Right renal cortex interstitium (tissue), 3 donors: ENCODE measurements around the gene ATF6B. TPM values are rescaled to one million over a fixed set of nuclear protein-coding genes. Genes with fewer than 3 reads are reported as not detected.
A peak's percentile ranks its signal among the peaks of the same experiment; 100 is the strongest.
"Not testable (repeated sequence)": the region's sequence is repeated elsewhere in the genome, so short reads cannot be mapped to it uniquely, and the experiment has no call there.

Experiments
- DNase-seq, 3 donors: peaks; one replicate each; pipeline ENCODE4 v3.0.0-alpha.2; 2013; ENCODE audit warnings: low read depth in 3 of 3, low spot score in 2 of 3
- polyA plus RNA-seq, 3 donors: library from polyadenylated mRNA; unstranded; fragments of 120-200 nt; gene quantifications; one replicate each; pipeline ENCODE4 v1.2.1, GENCODE V29; 2013; ENCODE audit not compliant: insufficient read length in 3 of 3

ATF6B gene
- polyA plus RNA-seq, 3 donors = 83.2 to 94.0 (median 84.1) TPM

DNA sequence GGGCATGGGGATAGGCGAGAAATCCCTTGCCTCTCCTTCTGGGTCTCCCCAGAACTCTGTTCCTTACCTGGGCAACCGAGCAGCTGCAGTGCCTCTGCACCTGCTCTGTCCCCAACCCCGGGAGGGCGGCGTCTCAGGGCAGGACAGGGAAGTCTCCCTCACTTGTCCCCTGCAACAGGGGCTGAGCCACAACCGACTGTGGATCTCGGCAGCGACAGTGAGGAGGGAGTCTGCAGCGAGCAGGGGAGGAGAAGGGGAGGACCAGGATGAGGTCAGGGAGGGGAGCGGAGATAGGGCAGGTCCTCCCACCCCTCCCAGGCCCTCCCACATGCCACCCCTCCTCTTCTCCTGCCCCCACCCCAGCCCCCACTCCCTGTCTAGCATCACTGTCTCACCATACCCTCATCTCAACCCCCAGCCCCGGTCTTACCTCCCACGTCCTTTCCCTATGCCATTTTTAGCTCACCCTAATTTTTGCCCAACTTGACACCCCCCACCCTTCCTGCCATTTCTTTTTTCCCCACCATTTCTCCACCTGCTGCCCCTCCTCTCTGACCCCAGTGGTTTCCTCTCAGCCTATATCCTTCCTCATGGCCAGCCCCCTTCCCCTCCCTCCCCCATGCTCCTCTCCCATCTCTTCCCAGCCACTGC is 18.8 kb downstream of the ATF6B start, which contains the start of gene TNXB:
TSS of gene TNXB (minus strand) at position 225 of the 651 bp plus-strand sequence. CDS start 11,140 bp downstream, outside the sequence.
- no peak for DNase-seq

DNA sequence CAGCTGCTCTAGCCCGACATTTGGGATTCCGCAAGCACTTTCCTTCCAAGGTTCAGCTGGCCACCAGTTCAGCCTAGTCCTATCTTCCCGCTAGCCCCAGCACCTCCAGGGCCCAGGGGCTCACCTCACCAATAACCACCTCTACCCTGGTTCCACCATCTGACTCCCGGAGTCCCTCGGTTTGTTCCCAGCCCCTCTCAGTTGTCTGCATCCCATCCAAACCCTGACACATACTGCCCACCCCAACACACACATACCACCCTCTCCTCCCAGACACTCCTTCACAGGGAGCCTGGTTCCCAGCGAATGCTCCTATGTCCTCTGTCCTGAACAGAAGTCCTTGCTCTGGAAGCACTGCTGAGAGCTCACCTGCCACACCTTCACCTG is 19.3 kb downstream of the ATF6B start:
- no peak for DNase-seq

DNA sequence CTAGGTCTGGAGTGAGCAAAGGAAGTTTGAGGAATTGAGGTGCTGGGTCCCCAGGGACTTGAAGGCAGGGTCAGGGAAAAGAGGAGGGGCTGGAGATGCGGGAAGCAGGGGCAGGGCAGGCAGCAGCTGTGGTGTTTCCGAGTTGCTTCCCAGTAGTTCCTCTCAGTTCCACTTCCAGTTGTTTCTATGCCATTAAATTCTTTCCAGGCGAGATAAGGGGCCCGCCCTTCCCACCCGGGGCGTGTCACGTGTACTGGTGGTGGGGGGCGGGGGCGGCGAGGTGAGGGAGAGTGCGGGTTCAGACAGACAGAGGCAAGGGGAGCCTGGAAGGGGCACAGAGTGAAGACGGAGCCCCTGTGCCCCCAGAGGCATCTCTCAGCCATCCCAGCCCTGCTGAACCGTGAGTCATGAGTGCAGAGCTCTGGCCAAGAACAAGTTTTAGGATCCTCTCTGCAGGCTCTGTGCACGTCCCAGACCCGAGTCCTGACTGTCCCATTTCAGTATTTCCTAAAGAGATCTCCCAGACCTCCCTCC is 19.9 kb downstream of the ATF6B start:
- no peak for DNase-seq

DNA sequence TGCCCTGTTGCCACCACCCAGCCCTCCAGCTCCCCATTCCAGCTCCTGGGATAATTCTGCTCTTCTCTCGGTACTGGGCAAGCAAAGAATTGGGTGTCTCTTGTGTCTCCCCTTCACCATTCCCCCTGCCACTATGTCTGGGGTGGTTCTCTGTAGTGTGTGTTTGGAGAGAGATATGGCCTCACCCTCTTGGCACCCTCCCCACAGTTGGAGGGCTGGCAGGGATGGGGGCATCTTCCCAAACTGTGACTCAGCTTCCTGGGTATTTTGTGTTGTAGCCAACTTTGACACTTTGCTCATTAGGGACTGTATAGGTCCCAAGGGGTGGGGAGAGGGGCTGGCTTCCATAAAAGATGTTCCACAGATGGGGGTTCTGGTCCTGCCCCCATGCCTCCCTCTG is 20.6 kb downstream of the ATF6B start:
- DNase-seq = no peak

DNA sequence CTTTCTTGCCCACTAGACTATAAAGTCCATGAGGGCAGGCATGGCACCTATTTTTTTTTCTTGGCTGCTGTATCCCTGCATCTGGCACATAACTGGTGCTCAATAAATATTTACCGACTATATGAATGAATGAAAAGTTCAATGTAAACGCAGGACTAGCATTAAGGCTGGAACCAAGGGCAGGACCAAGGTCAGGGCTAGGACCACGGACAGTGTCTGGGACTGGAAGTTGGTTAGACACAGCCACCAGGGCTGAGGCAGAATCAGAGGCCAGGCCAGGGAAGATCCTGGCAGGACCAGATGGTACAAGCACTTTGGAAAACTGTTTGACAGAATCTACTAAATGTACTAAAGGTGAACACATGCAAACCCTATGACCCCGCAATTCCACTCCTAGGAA is 22.6 kb downstream of the ATF6B start:
- no peak for DNase-seq

DNA sequence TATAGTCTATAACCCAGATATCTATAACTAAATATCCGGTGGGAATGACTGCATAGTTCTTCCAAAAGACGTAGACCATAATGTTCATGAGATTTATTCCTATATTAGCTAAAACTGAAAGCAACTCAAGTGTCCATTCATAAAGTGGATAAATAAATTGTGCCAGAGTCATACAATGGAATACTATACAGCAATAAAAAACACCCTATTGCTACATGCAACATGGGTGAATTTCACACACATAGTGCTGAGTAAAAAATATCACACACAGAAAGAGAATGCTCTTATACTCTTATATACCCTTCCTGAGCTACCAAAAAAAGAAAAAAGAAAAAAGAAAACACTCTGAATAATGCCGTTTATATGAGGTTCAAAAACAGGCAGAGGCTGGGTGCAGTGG is 25.8 kb downstream of the ATF6B start:
- no peak for DNase-seq

DNA sequence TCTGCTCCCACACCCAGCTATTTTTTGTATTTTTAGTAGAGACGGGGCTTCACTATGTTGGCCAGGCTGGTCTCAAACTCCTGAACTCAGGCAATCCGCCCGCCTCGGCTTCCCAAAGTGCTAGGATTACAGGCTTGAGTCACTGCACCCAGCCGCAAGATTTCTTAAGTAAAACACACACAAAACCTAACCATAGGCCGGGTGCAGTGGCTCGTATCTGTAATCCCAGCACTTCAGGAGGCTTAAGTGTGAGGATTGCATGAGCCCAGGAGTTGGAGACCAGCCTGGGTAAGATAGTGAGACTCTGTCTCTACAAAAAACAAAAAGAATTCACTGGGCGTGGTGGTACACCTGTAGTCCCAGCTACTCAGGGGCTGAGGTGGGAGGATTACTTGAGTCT is 27.8 kb downstream of the ATF6B start:
- not testable (repeated sequence) for DNase-seq

DNA sequence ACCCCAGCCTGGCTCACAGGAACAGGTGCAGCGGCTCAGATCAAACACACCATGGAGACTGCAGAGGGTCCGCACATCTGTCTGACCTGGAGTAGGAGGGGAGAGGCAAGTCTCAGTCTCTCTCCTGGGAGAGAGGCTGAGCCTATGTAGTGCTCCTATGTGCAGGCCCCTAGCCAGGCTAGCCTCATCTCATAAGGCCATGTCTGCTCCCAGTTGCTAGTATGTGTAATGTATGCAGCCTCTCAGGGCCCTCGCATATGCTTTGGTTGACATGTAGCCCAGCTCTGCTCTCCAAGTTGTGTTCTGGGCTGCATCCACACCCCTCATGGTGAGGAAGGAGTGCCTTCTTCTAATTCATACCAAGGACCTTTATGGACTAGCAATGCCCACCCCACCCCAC is 30.7 kb downstream of the ATF6B start:
- DNase-seq = no peak

DNA sequence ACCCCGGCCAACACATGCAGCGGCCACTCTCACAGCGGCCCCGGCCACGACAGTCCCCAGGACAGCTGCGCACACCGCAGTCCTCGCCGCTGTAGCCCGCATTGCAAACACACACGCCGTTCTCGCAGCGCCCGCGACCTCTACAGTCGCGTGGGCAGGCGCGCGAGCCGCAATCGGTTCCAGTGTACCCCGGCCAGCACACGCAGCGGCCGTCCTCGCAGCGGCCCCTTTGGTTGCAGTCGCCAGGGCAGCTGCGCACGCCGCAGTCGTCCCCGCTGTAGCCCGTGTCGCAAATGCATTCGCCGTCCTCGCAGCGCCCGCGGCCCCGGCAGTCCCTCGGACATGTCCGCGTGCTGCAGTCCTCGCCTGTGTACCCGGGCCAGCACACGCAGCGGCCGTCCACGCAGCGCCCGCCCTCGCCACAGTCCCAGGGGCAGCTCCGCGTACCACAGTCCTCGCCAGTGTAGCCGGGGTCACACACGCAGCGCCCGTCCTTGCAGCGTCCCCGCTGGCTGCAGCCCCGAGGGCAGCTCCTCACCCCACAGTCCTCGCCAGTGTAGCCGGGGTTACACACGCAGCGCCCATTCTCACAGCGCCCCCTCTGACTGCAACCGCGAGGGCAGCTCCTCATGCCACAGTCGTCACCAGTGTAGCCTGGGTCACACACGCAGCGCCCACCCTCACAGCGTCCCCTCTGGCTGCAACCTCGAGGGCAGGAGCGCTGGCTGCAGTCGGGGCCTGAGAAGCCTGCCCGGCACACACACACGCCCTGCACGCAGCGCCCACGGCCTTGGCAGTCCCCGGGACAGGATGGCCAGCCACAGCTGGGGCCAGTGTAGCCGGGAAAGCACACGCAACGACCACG is 31.4 kb downstream of the ATF6B start:
- no peak for DNase-seq

DNA sequence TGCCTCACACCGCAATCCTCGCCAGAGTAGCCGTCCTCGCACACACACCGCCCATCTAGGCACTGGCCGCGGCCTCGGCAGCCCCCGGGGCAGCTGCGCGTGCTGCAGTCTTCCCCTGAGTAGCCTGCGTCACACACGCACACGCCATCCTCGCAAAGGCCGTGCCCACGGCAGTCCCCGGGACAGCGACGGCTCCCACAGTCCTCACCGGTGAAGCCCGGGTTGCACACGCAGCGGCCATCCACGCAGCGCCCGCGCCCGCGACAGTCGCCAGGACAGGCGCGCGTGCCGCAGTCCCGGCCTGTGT is 32.0 kb downstream of the ATF6B start:
- DNase-seq = no peak

DNA sequence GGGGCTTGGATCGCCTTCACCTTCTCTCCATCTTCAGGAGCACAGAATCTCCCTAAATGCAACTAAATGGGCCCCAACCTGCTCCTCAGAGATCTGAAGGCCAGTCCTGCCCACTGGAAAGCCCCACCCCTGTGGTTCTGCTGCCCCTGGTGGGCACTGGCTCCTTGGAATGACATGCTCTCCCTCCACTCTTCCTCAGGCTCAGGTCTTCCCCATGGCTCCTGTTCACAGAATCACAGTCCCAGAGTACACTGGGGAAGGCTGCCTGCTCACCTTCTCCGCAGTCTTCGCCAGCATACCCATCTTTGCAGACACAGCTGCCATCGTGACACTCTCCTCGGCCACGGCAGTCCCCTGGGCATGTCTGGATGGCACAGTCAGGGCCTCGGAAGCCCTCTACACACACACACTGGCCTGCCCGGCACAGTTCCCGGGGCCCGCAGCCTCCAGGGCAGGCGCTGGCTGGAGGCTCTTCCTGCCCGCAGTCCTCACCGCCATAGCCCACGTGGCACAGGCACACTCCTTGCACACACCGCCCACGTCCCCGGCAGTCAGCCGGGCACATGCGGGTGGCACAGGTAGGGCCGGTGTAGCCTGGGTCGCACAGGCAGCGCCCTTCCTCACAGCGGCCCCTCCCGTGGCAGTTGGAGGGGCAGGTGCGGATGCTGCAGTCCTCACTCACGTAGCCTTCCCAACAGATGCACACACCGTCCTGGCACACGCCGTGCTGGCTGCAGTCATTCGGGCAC is 32.5 kb downstream of the ATF6B start:
- DNase-seq = no peak

DNA sequence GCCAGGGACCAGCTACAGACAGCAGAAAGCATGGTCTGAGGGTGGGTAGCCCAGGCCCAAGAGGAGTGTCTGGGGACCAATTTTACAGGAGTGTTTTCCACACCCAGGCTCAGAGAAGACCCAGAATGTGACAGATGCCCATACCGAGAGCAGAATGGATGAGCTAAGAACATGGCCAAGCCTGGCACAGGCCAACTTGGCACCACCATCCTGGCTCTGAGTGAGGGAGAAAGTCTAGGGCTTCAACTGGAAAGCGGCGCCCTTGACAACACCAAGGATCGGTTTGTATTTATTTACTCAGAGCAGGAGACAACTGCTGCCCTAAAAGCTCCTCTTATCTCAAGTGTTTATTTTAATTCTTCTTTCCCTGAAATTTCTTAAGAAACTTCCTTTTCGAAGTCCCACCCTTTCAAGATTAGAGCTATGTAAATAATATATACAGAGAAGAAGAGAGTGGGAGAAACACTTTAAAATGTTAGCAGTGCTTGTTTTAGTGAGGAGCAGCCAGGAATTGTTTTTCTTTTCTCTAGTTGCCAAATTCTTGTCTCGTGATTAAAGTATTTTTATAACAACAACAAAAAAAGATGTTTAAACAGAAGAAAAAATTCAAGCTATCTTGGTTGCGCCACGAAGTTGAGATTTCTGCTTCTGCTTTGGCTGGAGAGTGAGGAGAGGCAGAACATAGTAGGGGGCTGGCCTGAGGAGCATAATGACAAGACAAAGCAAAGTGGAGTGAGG is 35.1 kb downstream of the ATF6B start:
- DNase-seq = no peak

DNA sequence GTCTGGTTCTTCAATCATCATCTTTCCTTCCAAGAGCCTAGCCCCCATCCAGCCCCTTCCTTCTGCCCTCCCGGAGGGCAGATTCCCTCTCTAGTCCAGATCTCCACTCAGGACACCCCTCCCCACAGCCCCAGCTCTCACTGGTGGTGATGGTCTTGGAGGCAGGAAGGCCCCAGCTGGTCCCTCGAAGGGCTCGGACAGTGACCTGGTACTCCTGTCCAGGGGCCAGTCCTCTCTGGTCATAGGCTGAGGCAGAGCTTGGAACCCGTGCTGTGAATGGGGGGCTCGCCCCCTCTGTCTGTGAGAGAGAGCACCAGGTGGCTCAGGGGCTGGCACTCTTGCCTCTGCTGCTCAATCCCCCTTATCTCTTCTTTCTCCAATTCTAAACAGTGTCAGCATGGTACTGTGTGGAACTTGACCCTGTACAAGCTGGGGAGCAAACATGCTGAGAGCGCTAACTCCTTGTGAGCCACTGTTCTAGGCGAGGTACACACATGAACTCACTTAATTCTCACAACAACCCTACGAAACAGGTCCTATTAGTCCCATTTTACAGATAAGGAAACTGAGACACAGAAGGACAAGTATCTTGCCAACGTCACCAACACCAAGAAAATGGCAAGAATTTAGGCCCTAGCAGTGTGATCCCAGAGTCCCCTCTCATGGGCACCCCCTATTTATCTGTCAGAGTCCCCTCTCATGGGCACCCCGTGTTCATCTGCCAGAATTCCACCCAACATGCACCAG is 38.8 kb downstream of the ATF6B start:
- no peak for DNase-seq

DNA sequence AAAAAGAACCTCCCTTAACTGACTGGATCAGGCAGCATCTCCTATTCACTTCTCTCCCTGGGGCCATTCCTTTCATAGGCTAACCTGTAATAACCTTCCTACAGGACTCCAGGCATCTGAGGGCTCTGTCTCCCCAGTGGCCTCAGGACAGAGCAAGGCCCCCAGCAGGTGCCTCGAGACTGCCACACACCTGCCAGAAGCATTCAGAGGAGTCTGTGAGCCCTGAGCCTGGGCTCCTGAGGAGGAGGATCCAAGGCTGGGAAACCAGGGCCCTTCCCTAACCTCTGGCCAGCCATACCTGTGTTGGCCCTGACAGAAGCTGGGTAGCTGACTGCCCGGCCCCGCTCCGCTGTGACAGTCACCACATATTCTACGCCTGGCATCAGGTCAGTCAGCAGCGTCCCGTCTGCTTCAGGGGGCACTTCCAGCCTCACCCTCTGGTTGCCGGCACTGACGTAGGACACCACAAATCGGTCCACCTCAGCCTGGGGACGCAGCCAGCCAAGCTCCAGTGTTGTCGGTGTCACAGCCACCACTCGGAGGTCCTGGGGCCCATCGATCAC is 39.5 kb downstream of the ATF6B start:
- DNase-seq = no peak

DNA sequence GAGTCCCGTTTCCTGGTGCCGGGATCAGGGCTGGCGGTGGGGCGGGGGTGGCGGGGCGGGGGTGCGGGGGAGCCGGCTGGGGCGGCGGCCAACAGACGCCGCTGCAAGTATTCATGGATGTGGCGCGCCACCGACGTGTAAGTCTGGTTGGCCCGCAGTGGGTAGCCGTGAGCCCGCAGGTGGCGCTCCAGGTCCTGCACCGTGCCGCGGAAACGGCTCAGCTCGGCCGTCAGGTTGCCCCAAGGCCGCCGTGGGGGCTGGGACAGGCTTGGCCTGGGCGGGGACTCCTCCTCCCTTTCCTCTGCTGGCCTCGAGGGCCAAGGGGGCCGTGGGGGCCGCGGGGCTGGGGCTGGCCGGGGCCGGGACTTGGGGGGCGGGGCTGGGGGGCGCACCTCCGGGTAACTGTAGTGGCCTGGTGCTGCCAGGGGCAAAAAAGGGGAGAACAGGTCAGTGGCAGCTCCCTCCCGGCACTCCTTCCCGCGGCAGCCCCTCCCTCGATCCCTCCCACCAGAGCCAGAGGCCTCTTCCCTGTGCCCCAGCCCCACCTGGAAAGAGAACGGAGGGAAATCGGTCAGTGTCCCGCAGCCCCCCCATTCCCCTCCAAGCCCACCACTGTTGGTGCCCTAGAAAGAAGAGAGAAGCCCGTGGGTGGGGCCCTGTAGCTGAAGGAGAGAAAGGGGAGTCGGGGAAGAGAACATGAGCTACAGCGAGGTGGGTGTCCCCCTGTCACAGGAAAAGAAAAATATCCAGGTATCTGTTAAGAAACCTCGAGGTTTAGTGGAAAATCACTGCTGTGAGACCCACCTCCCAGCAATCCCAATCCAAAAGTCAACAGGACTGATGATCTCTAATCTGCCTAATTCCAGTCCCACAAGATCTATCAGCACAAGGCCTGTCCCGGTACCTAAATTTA is 40.2 kb downstream of the ATF6B start:
- peak in 1 of 3 donors; percentile 41 for DNase-seq

DNA sequence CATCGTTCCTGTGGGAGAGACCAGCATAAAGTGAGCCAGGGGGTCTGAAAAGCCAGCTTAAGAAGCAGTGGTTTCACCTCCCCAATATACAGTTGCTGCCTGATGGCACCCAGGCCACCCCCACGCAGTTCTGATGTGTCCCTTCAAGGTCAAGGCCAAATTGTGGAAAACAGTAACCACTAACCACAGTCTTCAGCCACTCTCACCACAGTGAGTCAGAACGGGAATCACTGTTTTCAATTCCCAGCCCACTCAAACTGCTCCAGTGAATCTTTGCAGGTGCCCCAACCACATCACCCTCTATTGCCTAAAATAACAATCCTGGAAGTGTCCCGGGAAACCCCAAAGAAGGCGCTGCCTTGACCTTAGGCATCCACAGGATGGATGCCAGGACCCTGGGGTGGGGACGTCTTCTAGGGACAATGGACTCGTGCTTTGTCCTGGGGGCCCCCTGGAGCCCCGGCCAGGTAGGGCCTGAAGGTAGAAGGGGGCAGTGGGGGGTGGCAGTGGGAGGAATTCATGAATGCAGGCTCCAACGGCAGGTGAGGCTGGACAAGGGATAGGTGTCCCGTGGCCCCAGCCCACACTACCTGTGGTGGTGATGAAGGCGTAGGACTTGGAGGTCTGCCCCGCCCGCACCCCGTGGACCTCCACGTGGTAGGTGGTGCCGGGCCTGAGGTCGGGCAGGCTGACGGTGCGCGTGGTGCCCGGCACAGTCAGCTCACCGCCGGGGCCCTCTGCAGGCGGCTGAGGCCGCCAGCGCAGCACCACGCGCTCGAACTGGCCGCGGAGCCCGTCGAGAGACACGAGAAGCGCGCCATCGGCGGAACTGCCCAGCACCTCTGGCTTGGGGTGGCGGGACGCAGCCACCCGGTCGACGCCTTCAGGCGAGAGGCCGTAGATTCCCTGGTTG is 41.1 kb downstream of the ATF6B start:
- DNase-seq = no peak

DNA sequence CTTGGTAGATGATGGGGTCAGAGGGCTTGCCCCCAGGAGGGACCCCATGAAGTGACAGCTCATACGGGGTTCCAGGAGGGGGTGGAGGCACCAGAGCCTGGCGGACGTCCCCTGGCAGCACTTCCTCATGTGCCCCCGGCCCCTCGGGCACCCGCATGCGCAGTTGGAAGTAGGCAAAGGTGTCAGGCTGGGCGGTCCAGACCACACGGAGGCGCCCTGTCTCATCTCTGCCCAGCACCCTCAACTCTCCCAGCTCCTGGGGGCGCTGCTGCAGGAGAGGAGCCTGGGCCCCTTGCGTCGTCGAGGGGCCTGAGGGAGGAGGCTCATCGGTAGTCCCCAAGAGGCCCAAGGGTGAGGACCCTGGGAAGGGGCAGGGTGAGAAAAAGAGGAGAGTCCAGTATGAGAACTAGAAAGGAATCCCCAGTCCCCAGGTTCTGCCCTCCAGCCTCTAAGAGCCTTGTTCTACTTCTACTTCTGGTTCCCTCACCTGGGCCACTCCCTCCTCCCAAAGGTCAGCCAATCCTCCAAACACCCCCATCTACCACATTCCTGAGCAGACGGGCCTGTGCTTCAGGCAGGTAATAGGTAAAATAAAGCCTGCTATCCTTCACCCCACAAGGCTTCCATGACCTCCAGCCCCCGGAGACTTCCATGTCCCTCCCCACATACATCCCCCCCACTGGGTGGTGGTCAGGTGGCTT is 42.1 kb downstream of the ATF6B start:
- DNase-seq = no peak
